Left colon (tissue), 2 donors: ENCODE results near the gene SYNGR4. TPM values are rescaled to one million over a fixed set of nuclear protein-coding genes. Genes with fewer than 3 reads are reported as not detected.

Source experiments
- ATAC-seq: fragments of 200-7000 bp; cut with Tn5 transposase; one replicate; pipeline ENCODE4 v1.9.1; 2020; ENCODE audit warnings: mild to moderate bottlenecking, moderate library complexity
- DNase-seq, 2 donors: peaks; one replicate each; pipeline ENCODE4 v3.0.0-alpha.2; 2020
- intact Hi-C, 2 donors: fragments of 100-400 bp; cut with DNase I in 1 of 2; cut with micrococcal nuclease in 1 of 2; formaldehyde crosslinking; loops; one replicate each; pipeline versions ENCODE4 v1.11.2 to v1.14.0; 2022; cut with DNase I, micrococcal nuclease
- total RNA-seq, 2 donors: library from RNA; stranded (reverse); fragmentation: NEBNext Ultra II Directional; extraction: Animal tissue kit (Norgen Biotek cat#: 25700); gene quantifications; one replicate each; pipeline ENCODE4 v1.2.1, GENCODE V29; 2021
- donor health status: DM: no; HTN: no; CAD: no.
- donor health status: DM: yes; HTN: yes; CAD: no.

The SYNGR4 gene
- total RNA-seq, 2 donors from 2014 or later, result not detected

DNA sequence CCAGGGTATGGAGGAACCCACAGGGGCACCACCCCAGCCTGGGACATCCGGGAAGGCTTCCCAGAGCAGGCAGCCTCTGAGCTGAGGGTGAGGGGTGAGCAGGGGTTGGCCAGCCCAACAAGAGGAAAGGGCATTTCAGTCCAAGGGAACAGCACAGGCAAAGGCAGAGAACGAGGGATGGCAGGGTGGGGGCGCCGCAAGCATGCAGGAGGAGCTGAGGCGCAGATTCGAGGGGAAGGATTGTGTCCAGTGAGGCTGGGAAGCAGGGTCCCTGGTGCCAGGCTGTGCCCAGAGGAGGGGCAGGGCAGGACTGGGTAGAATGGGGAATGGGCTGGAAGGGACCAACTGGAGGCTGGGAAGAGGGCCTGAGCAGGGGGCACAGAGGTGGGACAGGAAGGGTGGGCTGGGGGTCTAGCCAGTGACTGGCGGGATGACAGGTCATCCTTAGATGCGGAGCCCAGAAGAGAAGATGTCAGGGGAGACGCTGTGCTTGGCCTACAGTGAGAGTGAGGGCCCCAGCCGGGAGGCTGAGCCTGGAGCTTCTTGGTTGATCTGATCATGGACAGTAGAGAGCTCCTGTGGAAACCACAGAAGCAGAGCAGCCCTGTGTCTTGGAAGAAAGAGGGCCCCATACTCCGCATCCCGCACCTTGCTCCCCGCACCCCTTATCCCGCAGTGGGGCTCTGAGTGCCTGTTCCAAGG, 25.2 kb upstream of the SYNGR4 start:
- DNase-seq, result no peak
- no peak for ATAC-seq
- intact Hi-C loops, result no loop called here

DNA sequence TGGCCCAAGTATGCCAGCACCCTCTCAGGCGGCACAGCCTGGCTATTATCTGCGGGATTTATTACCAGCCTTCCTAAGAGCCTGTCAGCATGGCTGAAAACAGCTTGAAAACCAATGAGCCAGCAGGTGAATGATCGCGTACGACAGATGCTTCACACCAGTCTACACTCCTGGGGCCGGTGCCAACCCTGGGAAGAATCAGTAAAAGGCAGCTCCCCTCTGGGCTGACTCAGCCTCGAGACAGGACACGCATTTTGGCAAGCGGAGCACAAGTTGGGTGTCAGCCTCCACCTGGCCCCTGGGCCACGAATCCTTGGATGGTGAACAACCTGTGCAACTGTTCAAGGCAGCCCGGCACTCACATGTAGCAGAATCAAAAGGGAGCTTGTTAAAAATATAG, 23.2 kb upstream of the SYNGR4 start:
- intact Hi-C loops, result no loop called here

DNA sequence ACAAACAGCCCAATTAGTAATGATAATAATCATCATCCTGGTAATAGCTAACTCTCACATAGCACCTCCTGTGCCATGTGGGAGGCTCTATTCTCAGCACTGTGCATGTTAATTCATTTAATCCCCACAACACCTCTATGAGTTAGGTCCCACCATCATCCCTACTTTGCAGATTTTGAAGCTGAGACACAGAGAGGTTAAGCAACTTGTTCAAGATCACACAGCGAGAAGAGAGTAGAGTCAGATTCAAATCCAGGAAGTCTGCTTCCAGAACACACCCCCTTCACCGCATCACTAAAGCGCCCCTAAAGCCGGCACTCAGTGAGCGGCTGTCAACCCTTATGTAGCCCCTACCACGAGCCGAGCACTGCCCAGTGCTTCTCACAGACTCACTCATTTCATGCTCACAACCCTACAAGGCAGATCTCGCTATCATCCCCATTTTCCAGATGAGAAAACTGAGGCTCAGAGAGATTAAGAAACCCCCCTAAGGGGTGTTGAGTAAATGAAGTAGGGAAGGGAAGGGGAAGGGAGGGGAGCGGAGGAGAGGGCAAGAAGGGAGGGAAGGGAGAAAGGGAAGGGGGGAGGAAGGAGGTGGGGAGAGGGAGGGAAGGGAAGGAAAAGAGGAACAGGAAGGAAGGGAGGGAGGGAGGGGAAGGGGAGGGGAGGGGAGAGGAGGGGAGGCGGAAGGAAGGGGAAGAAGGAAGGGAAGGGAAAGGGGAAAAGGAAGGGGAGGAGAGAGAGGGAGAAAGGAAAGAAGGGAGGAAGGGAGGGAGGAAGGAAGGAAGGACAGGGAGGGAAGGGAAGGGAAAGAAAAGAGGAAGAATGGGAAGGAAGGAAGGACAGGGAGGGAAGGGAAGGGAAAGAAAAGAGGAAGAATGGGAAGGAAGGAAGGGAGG, 22.4 kb upstream of the SYNGR4 start:
- intact Hi-C loops, result no loop called here
- ATAC-seq, result no peak

More for the DNA sequence above, 23.2 kb upstream of the SYNGR4 start:
- ATAC-seq (no peak), DNase-seq (no peak)

DNA sequence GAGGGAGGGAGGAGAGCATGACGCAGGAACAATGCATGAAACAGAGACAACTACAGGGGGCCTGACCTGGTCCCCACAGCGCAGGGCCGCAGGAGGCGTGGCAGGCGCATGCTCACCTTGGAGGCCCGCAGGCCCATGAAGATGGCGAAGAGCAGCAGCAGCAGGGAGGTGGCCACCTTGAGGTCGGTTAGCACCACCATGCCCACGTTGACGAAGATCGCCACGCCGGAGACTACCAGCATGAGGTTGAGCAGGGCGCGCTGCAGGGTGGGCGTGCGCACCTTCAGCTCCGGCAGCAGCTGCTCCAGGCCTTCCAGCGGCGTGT, 21.8 kb upstream of the SYNGR4 start:
- intact Hi-C loops, result no loop called here
- no peak for DNase-seq
- no peak for ATAC-seq

More for the DNA sequence above, 22.4 kb upstream of the SYNGR4 start:
- no peak for DNase-seq

DNA sequence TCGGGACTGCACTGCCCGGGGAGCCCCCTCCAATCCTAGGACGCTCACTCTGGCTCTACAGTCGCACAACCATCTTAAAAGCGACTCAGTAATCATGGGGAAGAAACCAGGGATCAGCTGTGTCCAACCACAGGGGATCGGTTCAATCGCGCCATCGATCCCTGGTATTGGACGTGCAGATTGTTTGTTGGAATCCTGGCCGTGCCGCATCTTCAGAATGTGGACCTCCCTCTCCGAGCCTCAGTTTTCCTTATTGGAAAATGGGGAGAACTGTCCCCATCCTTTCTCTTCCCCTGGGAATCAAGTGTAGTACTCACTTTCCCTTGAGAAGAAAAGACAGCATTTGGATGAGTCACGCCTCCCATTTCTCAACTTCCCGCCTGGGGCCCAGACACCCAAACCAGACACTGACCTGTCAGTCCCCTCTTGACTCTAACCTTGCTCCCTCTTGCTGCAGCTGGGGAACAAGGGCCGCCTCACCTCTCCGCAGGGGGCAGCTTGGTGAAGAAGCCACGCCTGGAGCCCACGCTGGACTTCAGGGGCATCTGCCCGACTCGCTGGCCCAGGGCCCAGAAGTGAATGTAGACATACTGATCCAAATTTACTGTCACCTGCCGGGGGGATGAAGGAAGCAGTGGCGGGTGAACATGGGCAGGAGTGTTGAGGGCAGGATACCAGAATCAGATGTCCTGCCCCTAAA, 21.2 kb upstream of the SYNGR4 start:
- DNase-seq (no peak), ATAC-seq (no peak)
- intact Hi-C loops, result no loop called here

DNA sequence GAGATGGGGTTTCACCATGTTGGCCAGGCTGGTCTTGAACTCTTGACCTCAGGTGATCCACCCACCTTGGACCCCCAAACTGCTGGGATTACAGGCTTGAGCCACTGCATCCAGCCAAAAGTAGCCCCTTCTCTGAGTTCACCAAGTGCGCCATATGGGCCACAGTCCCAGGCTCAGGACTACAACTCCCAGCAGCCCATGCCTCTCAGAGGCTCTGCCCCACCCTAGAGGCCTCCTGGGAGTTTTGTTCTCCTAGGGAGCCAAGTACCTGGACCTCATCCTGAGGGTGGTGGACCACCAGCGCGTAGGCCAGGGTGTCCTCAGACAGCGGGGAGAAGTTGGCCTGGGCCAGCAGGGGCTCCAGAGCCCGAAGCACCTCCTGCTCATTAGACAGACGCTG, 19.3 kb upstream of the SYNGR4 start:
- DNase-seq (no peak), ATAC-seq (peak; percentile 28)
- intact Hi-C loops, result no loop called here

DNA sequence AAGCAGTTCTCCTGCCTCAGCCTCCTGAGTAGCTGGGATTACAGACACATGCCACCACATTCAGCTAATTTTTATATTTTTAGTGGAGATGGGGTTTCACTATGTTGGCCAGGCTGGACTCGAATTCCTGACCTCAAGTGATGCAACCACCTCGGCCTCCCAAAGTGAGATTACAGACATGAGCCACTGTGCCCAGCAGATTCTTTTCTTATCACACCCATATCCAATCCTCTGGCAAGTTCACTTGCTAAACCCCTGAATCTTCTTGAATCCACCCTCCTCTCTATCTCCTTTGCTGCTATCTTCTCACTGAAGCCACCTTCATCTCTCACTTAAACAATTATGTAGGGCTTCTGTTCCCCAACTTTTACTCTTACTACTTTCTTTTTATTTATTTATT, 18.0 kb upstream of the SYNGR4 start:
- intact Hi-C loops, result no loop called here
- ATAC-seq, result no peak
- no peak for DNase-seq

DNA sequence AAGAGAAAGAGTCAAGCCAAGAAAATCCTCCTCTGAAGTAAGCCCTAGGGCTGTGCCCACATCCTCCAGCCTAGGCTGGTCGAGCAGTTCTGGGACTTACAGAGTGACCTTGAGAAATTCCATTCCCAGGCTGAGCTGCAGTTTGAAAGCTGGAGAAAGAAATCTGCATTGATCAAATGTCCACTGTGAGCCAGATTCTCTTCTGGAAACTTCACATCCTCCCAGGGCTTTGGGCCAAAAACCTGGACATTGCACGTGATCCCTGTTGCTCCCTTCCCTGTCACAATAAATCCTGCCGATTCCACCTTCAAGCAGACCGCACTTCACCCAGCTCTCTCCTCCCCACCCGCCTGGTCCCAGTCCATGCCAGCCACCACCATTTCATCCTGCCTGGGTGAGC, 16.1 kb upstream of the SYNGR4 start:
- DNase-seq (no peak), ATAC-seq (peak; percentile 14)
- intact Hi-C loops, result no loop called here

DNA sequence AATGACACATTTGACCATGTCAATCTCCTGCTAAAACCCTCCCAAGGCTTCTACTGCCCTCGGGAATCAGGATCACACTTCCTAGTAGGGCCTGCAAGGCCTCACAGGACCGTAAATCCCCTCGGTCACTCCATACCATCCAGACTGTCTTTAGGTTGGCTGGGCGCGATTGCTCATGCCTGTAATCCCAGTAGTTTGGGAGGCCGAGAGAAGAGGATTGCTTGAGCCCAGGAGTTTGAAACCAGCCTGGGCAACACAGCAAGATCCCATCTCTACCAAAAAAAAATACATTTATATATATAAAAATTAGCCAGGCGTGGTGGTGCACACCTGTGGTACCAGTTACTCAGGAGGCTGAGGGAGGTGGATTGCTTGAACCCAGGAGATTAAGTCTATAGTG, 15.4 kb upstream of the SYNGR4 start:
- ATAC-seq (no peak), DNase-seq (no peak)
- intact Hi-C loops, result no loop called here

DNA sequence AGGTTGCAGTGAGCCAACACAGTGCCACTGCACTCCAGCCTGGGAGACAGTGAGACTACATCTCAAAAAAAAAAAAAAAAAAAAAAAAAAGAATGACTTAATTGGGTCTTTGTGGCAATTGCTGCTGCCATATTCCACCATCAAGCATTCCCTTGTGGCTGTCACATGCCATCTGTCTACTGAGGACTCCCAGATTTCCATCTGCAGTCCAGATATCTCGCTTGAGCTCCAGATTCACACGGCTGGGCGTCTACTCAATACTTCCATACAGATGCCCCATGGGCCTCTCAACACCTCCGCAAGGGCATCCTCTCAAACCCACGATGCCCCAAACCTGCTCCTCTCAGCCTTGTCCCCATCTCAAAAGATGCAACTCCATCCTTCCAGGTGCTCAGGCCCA, 13.3 kb upstream of the SYNGR4 start:
- DNase-seq, result no peak
- intact Hi-C loops, result no loop called here

DNA sequence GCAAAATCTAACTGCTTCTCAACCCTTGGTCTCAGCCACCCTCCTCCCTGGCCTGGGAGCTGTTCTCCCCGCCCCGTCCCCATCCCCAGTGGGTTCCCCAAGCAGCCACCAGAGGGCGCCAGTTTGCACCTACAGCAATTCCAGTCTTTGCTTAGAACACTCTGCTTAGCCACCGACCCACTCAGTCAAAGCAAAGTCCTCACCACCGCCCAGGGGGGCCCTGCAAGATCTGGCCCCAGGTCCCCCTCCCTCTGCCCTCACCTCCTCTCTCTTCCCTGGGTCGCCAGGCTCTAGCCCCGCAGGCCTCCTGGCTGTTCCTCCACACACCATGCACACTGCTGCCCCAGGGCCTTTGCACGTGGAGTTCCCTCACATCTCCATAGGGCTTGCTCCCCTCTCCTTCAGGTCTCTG, 12.8 kb upstream of the SYNGR4 start:
- ATAC-seq (peak; percentile 97), DNase-seq (peak; percentile 70 to 85)
- intact Hi-C loops, result no loop called here

More for the DNA sequence above, 13.3 kb upstream of the SYNGR4 start:
- no peak for ATAC-seq

DNA sequence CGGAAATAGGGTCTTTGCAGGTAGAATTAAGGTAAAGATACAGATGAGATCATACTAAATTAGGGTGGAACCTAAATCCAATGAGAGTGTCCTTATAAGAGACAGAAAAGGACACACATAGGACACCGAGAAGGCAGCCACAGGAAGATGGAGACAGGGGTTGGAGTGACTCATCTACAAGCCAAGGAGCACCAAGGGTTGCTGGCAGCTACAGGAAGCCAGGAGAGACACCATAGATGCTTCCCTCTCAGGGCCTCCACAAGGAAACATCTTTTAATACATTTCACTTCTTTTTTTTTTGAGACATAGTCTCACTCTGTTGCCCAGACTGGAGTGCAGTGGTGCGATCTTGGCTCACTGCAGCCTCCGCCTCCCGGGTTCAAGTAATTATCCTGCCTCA, 10.5 kb upstream of the SYNGR4 start:
- DNase-seq (no peak), ATAC-seq (no peak)
- intact Hi-C loops, result no loop called here

DNA sequence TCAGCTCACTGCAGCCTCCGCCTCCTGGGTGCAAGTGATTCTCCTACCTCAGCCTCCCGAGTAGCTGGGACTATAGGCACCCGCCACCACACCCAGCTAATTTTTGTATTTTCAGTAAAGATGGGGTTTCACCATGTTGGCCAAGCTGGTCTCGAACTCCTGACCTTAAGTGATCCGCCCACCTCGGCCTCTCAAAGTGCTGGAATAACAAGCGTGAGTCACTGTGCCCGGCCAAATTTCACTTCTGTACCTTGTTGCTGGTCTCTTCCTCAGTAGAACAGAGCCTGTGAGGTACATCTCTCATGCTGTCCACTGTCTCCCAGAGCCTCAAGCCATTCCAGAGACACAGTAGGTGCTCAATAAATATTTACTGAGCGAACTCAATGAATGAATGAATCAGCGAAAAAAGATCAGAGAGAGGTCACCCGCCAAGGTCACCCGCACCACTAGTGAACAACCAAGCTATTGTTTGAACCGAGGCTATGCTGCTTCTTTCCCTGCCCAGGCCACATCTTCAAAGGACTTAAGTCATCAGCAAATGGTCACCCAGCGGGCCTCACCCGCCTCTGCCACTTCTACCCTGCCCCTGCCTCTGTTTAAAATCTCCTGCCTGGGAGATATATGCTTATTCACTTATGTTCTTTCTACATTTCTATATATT, 9.7 kb upstream of the SYNGR4 start:
- DNase-seq, result no peak
- no peak for ATAC-seq
- intact Hi-C loops, result no loop called here

DNA sequence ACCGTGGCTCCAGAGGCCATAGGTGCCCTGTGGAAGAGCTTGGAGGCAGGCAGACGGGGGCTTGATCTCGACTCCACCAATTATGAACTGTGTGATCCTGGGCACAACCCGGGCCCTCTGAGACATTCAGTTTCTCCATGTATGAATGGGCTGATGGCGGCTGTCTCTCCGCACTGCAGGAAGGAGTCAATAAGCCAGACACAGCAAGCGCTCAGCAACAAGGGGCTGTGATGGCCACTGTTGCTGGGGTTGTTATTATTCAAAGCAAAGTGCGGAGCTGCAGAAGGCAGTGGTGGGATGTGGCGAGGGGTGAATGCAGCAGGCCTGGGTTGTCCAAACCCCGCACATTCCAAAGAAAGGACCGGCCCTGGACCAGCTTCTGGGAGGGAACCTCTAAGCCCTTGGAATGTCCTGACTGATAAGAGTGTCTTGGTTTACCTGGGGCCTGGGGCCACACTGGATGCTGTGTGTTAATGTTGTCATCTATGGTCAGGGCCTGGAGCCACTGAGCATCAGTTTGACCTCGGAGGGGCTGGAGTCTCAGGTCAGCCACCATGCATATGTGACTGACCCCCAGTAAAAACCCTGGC, 8.7 kb upstream of the SYNGR4 start:
- intact Hi-C loops, result no loop called here
- ATAC-seq (no peak), DNase-seq (no peak)

DNA sequence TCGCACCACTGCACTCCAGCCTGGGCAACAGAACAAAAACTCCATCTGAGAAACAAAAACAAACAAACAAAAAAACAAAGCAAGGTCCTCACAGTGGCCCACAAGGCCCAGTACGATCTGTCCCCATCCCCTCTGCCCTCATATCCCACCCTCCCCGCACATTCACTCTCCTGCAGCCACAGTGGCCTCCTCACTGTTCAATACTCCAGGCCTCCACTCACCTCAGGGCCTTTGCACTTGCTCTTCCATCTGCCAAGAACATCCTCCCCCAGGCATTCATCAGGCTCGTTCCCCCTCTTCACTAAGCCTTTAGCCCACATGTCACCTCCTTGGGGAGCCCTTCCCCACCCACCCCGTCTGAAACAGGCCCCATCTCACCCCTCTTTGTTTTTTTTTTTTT, 5.0 kb upstream of the SYNGR4 start:
- intact Hi-C loops, result no loop called here
- DNase-seq, result no peak
- ATAC-seq, result no peak

DNA sequence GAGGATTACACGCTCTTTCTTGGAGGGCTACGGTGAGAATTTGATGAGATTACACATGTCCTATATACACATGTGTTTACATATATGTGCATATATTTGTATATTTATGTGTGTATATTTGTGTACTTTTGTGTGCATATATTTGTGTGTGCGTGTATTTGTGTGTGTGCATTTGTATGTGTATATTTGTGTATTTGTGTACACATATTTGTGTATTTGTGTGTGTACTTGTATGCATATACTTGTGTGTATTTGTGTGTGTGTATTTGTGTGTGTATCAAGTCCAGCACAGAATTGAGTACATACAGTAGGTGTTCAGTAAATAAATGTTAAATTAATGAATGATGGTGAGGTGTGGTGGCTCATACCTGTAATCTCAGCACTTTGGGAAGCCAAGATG, 2.3 kb upstream of the SYNGR4 start:
- no peak for ATAC-seq
- DNase-seq, result no peak
- intact Hi-C loops, result no loop called here

DNA sequence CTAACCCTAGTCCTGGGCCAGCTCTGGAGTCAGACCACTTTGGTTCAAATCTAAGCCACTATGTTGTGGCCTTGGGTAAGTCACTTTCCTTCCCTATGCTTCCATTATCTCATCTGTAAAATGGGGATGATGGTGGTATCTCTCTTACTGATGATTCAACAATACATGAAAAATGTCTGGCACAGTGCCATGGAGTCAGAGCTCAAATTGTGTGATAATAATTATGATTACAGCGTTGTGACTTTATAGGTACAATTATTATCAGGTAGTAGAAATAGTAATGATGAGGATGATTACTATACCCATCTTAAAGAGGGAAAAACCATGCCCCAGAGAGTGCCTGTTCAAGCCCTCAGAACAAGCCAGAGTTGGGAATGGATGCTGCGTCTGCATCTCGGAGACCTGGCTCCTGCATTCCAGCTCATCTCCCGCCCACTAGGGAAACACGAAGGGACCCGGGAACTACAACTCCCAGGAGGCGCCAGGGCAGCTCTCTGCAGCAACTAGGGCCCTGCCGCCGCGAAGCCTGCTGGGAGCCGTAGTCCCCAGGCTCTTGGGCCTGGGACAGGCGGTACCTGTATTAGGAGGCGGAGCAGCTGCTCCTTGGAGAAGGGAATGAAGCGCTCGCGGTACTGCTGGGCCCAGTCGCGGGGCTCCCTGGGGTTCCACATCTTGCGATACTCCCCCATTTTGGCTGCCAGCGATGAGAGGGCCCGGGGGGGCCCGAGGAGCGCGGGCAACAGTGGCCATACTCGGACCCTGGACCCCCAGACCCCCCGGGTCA, 1.3 kb upstream of the SYNGR4 start:
- intact Hi-C loops, result no loop called here
- ATAC-seq, result peak; percentile 81
- DNase-seq, result peak; percentile 96 to 98

DNA sequence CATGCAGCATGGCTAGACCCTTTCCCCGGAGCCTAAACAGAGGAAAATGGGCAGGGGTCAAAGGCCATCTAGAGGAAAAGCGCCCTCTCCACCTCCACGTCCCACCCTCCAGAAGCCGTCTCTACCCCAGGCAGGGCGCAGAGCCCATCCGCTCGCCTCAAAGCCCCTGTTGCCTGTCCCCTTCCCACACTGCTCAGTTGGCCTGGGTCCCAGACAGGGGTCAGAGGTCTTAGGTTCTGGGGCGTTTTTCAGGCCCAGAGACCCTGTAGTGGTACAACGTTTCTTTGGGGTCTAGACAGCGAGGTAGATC, 712 bp upstream of the SYNGR4 start:
- intact Hi-C loops, result no loop called here
- DNase-seq (peak in 1 of 2 donors; percentile 68), ATAC-seq (peak; percentile 28)
